Measurements from ENCODE around the gene EHBP1. TPM values are rescaled to one million over a fixed set of nuclear protein-coding genes. Genes with fewer than 3 reads are reported as not detected.

The EHBP1 gene
- total and polyA plus RNA-seq, 2 experiments from 2014 or later, result 27.2 to 47.9 TPM

DNA sequence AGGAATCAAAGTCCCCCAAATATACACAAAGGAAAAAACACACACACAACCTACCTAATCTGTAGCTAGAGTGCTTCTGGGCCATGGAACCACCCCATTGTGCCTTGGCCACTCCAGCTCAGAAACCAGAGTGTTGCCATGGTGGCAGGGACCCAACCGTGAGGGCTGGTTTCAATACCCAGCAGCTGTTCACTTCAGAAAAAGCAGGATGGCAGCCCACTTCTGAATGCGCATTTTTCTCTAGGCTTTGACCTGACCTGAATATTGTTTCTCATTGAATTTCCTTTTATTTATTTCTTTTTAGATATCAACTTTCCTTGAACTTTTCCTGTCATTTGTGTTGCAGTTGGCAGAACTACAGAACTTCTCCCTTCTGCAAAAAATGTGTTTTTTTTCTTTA lies 43.0 kb upstream of the EHBP1 start:
- no peak for TF ChIP-seq CTCF (conservative IDR thresholded peaks at IDR 0.05; ENCODE audit: low read depth in 2 of 2)
- TF ChIP-seq, protein P1, sequence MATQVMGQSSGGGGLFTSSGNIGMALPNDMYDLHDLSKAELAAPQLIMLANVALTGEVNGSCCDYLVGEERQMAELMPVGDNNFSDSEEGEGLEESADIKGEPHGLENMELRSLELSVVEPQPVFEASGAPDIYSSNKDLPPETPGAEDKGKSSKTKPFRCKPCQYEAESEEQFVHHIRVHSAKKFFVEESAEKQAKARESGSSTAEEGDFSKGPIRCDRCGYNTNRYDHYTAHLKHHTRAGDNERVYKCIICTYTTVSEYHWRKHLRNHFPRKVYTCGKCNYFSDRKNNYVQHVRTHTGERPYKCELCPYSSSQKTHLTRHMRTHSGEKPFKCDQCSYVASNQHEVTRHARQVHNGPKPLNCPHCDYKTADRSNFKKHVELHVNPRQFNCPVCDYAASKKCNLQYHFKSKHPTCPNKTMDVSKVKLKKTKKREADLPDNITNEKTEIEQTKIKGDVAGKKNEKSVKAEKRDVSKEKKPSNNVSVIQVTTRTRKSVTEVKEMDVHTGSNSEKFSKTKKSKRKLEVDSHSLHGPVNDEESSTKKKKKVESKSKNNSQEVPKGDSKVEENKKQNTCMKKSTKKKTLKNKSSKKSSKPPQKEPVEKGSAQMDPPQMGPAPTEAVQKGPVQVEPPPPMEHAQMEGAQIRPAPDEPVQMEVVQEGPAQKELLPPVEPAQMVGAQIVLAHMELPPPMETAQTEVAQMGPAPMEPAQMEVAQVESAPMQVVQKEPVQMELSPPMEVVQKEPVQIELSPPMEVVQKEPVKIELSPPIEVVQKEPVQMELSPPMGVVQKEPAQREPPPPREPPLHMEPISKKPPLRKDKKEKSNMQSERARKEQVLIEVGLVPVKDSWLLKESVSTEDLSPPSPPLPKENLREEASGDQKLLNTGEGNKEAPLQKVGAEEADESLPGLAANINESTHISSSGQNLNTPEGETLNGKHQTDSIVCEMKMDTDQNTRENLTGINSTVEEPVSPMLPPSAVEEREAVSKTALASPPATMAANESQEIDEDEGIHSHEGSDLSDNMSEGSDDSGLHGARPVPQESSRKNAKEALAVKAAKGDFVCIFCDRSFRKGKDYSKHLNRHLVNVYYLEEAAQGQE (IDR thresholded peaks at IDR 0.05; ENCODE audit: unreplicated experiment), result no peak
- Histone ChIP-seq H3K79me2 (replicated peaks; ENCODE audit: insufficient read depth) (no peaks in the 10 kb centered on the region), H3K4me1 (ENCODE audit: insufficient read depth) (peaks cover 5% of the 10 kb centered on the region; the same call in 1 of the 2 replicates), H3K9me2 (ENCODE audit: insufficient read depth) (peaks cover 3% of the 10 kb centered on the region; the same call in 1 of the 2 replicates), H3K27ac (ENCODE audit: low read depth) (no peak overlapping the region), H3K4me2 (no peak overlapping the region), H3F3A (replicated peaks; ENCODE audit: low read depth) (no peaks in the 10 kb centered on the region), H2AFZ (no peak overlapping the region; the same call in 1 of the 2 replicates), H3K36me3 (ENCODE audit: insufficient read depth) (no peaks in the 10 kb centered on the region), H3K4me3 (no peak overlapping the region), H3K27me3 (ENCODE audit: insufficient read depth) (no peaks in the 10 kb centered on the region), H4K20me1 (replicated peaks; ENCODE audit: insufficient read depth) (no peaks in the 10 kb centered on the region)
- DNase-seq (ENCODE audit: low spot score) (peak; percentile 10), ATAC-seq (peak; percentile 45)
- no peak overlapping the region for H3K4me3 Mint-ChIP-seq
- H3K4me1 Mint-ChIP-seq, result peaks cover 17% of the 10 kb centered on the region
- H3K36me3 Mint-ChIP-seq (ENCODE audit: low read depth), result no peaks in the 10 kb centered on the region
- peaks cover 2% of the 10 kb centered on the region for H3K27me3 Mint-ChIP-seq (ENCODE audit: insufficient read depth, low read depth, poor library complexity)
- H3K27ac Mint-ChIP-seq, result peak overlapping the region; percentile 38; the same call in 1 of the 2 replicates
- H3K9me3 Mint-ChIP-seq, result no peaks in the 10 kb centered on the region

DNA sequence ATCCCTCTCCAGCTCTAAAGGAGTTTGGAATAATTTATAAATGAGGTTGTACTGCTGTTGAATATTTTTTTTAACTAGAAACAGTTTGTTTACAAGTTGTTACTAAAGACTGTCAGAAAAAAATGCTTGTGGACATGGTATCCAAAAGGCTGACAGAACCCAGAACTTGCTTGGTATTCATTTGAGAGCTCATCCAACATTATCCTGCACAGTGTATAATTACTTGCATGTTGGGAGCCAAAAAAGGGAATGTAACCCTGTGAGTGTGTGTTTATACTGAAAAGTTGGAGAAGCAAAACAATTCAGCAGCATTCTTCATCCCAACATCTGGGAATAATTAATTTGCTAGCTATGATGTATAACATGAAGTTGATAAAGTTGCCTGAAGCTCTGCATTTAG lies 42.1 kb upstream of the EHBP1 start:
- Mint-ChIP-seq H3K36me3 (ENCODE audit: low read depth) (no peaks in the 10 kb centered on the region), H3K9me3 (no peaks in the 10 kb centered on the region), H3K4me3 (no peak overlapping the region), H3K27ac (no peak overlapping the region), H3K27me3 (ENCODE audit: insufficient read depth, low read depth, poor library complexity) (peaks cover 2% of the 10 kb centered on the region), H3K4me1 (peaks cover 17% of the 10 kb centered on the region)
- no peaks in the 10 kb centered on the region for H3K36me3 ChIP-seq (ENCODE audit: insufficient read depth)
- no peak overlapping the region; the same call in 1 of the 2 replicates for H2AFZ ChIP-seq
- H3K27ac ChIP-seq (ENCODE audit: low read depth), result no peak overlapping the region
- H3K4me2 ChIP-seq, result no peak overlapping the region
- H4K20me1 ChIP-seq (replicated peaks; ENCODE audit: insufficient read depth), result no peaks in the 10 kb centered on the region
- TF ChIP-seq STAT1 (IDR thresholded peaks at IDR 0.05; ENCODE audit: unreplicated experiment) (no peak), ZNF331 (CRISPR knock-in tag; IDR thresholded peaks at IDR 0.05; ENCODE audit: low read depth) (no peak)
- TF ChIP-seq, protein P2, sequence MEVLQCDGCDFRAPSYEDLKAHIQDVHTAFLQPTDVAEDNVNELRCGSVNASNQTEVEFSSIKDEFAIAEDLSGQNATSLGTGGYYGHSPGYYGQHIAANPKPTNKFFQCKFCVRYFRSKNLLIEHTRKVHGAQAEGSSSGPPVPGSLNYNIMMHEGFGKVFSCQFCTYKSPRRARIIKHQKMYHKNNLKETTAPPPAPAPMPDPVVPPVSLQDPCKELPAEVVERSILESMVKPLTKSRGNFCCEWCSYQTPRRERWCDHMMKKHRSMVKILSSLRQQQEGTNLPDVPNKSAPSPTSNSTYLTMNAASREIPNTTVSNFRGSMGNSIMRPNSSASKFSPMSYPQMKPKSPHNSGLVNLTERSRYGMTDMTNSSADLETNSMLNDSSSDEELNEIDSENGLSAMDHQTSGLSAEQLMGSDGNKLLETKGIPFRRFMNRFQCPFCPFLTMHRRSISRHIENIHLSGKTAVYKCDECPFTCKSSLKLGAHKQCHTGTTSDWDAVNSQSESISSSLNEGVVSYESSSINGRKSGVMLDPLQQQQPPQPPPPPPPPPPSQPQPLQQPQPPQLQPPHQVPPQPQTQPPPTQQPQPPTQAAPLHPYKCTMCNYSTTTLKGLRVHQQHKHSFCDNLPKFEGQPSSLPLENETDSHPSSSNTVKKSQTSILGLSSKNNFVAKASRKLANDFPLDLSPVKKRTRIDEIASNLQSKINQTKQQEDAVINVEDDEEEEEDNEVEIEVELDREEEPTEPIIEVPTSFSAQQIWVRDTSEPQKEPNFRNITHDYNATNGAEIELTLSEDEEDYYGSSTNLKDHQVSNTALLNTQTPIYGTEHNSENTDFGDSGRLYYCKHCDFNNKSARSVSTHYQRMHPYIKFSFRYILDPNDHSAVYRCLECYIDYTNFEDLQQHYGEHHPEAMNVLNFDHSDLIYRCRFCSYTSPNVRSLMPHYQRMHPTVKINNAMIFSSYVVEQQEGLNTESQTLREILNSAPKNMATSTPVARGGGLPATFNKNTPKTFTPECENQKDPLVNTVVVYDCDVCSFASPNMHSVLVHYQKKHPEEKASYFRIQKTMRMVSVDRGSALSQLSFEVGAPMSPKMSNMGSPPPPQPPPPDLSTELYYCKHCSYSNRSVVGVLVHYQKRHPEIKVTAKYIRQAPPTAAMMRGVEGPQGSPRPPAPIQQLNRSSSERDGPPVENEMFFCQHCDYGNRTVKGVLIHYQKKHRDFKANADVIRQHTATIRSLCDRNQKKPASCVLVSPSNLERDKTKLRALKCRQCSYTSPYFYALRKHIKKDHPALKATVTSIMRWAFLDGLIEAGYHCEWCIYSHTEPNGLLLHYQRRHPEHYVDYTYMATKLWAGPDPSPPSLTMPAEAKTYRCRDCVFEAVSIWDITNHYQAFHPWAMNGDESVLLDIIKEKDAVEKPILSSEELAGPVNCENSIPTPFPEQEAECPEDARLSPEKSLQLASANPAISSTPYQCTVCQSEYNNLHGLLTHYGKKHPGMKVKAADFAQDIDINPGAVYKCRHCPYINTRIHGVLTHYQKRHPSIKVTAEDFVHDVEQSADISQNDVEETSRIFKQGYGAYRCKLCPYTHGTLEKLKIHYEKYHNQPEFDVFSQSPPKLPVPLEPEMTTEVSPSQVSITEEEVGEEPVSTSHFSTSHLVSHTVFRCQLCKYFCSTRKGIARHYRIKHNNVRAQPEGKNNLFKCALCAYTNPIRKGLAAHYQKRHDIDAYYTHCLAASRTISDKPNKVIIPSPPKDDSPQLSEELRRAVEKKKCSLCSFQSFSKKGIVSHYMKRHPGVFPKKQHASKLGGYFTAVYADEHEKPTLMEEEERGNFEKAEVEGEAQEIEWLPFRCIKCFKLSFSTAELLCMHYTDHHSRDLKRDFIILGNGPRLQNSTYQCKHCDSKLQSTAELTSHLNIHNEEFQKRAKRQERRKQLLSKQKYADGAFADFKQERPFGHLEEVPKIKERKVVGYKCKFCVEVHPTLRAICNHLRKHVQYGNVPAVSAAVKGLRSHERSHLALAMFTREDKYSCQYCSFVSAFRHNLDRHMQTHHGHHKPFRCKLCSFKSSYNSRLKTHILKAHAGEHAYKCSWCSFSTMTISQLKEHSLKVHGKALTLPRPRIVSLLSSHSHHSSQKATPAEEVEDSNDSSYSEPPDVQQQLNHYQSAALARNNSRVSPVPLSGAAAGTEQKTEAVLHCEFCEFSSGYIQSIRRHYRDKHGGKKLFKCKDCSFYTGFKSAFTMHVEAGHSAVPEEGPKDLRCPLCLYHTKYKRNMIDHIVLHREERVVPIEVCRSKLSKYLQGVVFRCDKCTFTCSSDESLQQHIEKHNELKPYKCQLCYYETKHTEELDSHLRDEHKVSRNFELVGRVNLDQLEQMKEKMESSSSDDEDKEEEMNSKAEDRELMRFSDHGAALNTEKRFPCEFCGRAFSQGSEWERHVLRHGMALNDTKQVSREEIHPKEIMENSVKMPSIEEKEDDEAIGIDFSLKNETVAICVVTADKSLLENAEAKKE (CRISPR knock-in tag; IDR thresholded peaks at IDR 0.05), result no peak
- DNase-seq (ENCODE audit: low spot score), result no peak
- no peaks in the 10 kb centered on the region for H3K79me2 ChIP-seq (replicated peaks; ENCODE audit: insufficient read depth)
- ATAC-seq, result no peak
- no peaks in the 10 kb centered on the region for H3K9me2 ChIP-seq (ENCODE audit: insufficient read depth)
- H3K4me1 ChIP-seq (ENCODE audit: insufficient read depth), result peaks cover 5% of the 10 kb centered on the region; the same call in 1 of the 2 replicates
- no peak overlapping the region for H3K4me3 ChIP-seq
- H3F3A ChIP-seq (replicated peaks; ENCODE audit: low read depth), result no peaks in the 10 kb centered on the region
- H3K27me3 ChIP-seq (ENCODE audit: insufficient read depth), result no peaks in the 10 kb centered on the region

Data from GM23338 (cell line).